ENCODE measurements around the gene LMO7.

- TF ChIP-seq CHD2 (IDR thresholded peaks at IDR 0.05; ENCODE audit: low read length) (no peak), POLR2AphosphoS5 (IDR thresholded peaks at IDR 0.05; ENCODE audit: low read depth, low read length) (no peak), MAX (IDR thresholded peaks at IDR 0.05) (no peak), EZH2 (IDR thresholded peaks at IDR 0.05; ENCODE audit: low read depth, low read length, severe bottlenecking) (no peak), SIN3A (conservative IDR thresholded peaks at IDR 0.05 in 1 of 2, IDR thresholded peaks at IDR 0.05 in 1 of 2; ENCODE audit: low read depth in 1 of 2, low read length in 2 of 2) (no peak), POLR2A (IDR thresholded peaks at IDR 0.05; ENCODE audit: control extremely low read depth in 1 of 2, low read depth in 2 of 2, low read length in 2 of 2) (no peak), ATF3 (IDR thresholded peaks at IDR 0.05; ENCODE audit: insufficient read depth, low read depth, low read length) (no peak), MAFK (IDR thresholded peaks at IDR 0.05; ENCODE audit: low read depth, low read length) (no peak), JUN (IDR thresholded peaks at IDR 0.05; ENCODE audit: low read depth, low read length) (no peak), CREB1 (IDR thresholded peaks at IDR 0.05) (no peak), JUND (IDR thresholded peaks at IDR 0.05; ENCODE audit: low read length) (no peak), TAF7 (optimal IDR thresholded peaks at IDR 0.05; ENCODE audit: borderline replicate concordance, low read depth, low read length) (no peak)
- TF ChIP-seq, protein P1, sequence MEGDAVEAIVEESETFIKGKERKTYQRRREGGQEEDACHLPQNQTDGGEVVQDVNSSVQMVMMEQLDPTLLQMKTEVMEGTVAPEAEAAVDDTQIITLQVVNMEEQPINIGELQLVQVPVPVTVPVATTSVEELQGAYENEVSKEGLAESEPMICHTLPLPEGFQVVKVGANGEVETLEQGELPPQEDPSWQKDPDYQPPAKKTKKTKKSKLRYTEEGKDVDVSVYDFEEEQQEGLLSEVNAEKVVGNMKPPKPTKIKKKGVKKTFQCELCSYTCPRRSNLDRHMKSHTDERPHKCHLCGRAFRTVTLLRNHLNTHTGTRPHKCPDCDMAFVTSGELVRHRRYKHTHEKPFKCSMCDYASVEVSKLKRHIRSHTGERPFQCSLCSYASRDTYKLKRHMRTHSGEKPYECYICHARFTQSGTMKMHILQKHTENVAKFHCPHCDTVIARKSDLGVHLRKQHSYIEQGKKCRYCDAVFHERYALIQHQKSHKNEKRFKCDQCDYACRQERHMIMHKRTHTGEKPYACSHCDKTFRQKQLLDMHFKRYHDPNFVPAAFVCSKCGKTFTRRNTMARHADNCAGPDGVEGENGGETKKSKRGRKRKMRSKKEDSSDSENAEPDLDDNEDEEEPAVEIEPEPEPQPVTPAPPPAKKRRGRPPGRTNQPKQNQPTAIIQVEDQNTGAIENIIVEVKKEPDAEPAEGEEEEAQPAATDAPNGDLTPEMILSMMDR (IDR thresholded peaks at IDR 0.05; ENCODE audit: control extremely low read depth in 1 of 3, insufficient read depth in 1 of 3, low read depth in 1 of 3, low read length in 3 of 3), result no peak
These were observed 225.7 kb downstream of the LMO7 start for GRCh38 chr13:75861786-75862185.
